CD4-positive, alpha-beta memory T cell (primary cell): ENCODE measurements around the gene SIK3. TPM values are rescaled to one million over a fixed set of nuclear protein-coding genes. Genes with fewer than 3 reads are reported as not detected.

Source experiments
- CTCF ChIA-PET: fragments of 350-600 bp; sonication (Branson Sonifier 250); formaldehyde crosslinking; loops from one replicate; lab custom pipeline; 2021; ENCODE audit warnings: inconsistent platforms; ENCODE audit not compliant: partially characterized antibody; lab: Charles Lee
- POLR2A ChIA-PET: fragments of 350-600 bp; sonication (Branson Sonifier 250); formaldehyde crosslinking; loops from one replicate; lab custom pipeline; 2021; ENCODE audit not compliant: partially characterized antibody; lab: Charles Lee
- DNase-seq, 5 donors: peaks; one replicate each; pipeline versions ENCODE4 v3.0.0 to v3.0.0-alpha.2; 2020 to 2022; ENCODE audit warnings: mixed read lengths in 1 of 5
- H3K27ac ChIP-seq: one replicate; pipeline ENCODE4 v1.7.0; 2013; ENCODE audit warnings: low read depth, low read length
- H3K27me3 ChIP-seq: 2 replicates; pipeline ENCODE4 v1.7.0; 2013; ENCODE audit warnings: mild to moderate bottlenecking, low read length, moderate library complexity; ENCODE audit not compliant: insufficient read depth
- H3K36me3 ChIP-seq: 2 replicates; pipeline ENCODE4 v1.7.0; 2013; ENCODE audit warnings: mild to moderate bottlenecking, low read length, moderate library complexity; ENCODE audit not compliant: insufficient read depth
- H3K4me1 ChIP-seq: 2 replicates; pipeline ENCODE4 v1.7.0; 2013; ENCODE audit warnings: mild to moderate bottlenecking, low read length, moderate library complexity; ENCODE audit not compliant: insufficient read depth
- H3K4me3 ChIP-seq, 2 donors: one replicate each; pipeline ENCODE4 v1.7.0; 2013; ENCODE audit warnings: low read length in 2 of 2, mild to moderate bottlenecking in 1 of 2
- H3K9me3 ChIP-seq, 2 donors: one replicate each; pipeline ENCODE4 v1.7.0; 2013; ENCODE audit warnings: low read length in 2 of 2, control low read depth in 1 of 2; ENCODE audit not compliant: control insufficient read depth in 1 of 2
- H3K27ac Mint-ChIP-seq, 7 donors: one replicate each; pipeline ENCODE4 v1.8.0; 2020 to 2021; ENCODE audit warnings: mixed read lengths in 7 of 7, mild to moderate bottlenecking in 6 of 7, inconsistent platforms in 3 of 7, moderate library complexity in 3 of 7
- H3K27me3 Mint-ChIP-seq, 2 donors: one replicate each; pipeline ENCODE4 v1.8.0; 2020 to 2021; ENCODE audit warnings: mixed read lengths in 2 of 2
- H3K36me3 Mint-ChIP-seq, 2 donors: one replicate each; pipeline ENCODE4 v1.8.0; 2020 to 2021; ENCODE audit warnings: mixed read lengths in 2 of 2, inconsistent platforms in 1 of 2, mild to moderate bottlenecking in 1 of 2
- H3K4me1 Mint-ChIP-seq, 4 donors: one replicate each; pipeline ENCODE4 v1.8.0; 2020 to 2021; ENCODE audit warnings: mixed read lengths in 4 of 4, mild to moderate bottlenecking in 1 of 4
- H3K4me3 Mint-ChIP-seq, 8 donors: one replicate each; pipeline ENCODE4 v1.8.0; 2020 to 2021; ENCODE audit warnings: mixed read lengths in 8 of 8, mild to moderate bottlenecking in 7 of 8, moderate library complexity in 6 of 8, inconsistent platforms in 3 of 8
- H3K9me3 Mint-ChIP-seq, 8 donors: one replicate each; pipeline ENCODE4 v1.8.0; 2020 to 2021; ENCODE audit warnings: mixed read lengths in 8 of 8, mild to moderate bottlenecking in 5 of 8, inconsistent platforms in 3 of 8, moderate library complexity in 1 of 8
- intact Hi-C: fragments of 100-400 bp; cut with micrococcal nuclease; formaldehyde crosslinking; loops from one replicate; pipeline ENCODE4 v1.15.1; 2023
- polyA plus RNA-seq, 2 donors: library from polyadenylated mRNA; unstranded; fragments of 300-500 nt; fragmentation: Illumina TruSeq; gene quantifications; one replicate each; pipeline ENCODE4 v1.2.3, GENCODE V29; 2021
- total RNA-seq, 2 experiments: library from RNA; stranded (reverse); gene quantifications; one replicate each; pipeline ENCODE4 v1.2.3, GENCODE V29; 2021

SIK3 gene
- total and polyA plus RNA-seq, 4 experiments from 2014 or later: 9.7 to 97.5 (median 62.5) TPM

GRCh38 chr11:116929414-116930090, 168.7 kb downstream of the SIK3 start:
- CTCF ChIA-PET: interaction anchor here (0.9 to 4.5 kb wide), 23 partner anchors 7 to 224 kb away, joined by 3 to 38 read pairs (median 3); partner anchors contain the start of genes APOA5 and SIK3

GRCh38 chr11:116928845-116929244, 169.4 kb downstream of the SIK3 start:
- Histone ChIP-seq H3K4me3 (no peak overlapping the region), H3K36me3 (no peaks in the 10 kb centered on the region), H3K27me3 (no peaks in the 10 kb centered on the region), H3K27ac (peak overlapping the region; percentile 87), H3K9me3 (no peaks in the 10 kb centered on the region), H3K4me1 (peaks cover 100% of the 10 kb centered on the region)
- peak overlapping the region; percentile 92 to 99 (median 97) for H3K27ac Mint-ChIP-seq
- H3K27me3 Mint-ChIP-seq: no peaks in the 10 kb centered on the region
- intact Hi-C loops: loop anchor here (2.0 to 5.0 kb wide), 3 partner anchors 16 to 303 kb away; partner anchors contain the start of genes PCSK7 and RNF214
- peaks cover 0 to 2% (median 0%) of the 10 kb centered on the region in 8 donors for H3K9me3 Mint-ChIP-seq
- DNase-seq: peak in 1 of 5 donors; percentile 35
- peaks cover 4 to 19% of the 10 kb centered on the region in 2 donors for H3K36me3 Mint-ChIP-seq
- peak overlapping the region in 7 of 8 donors; percentile 23 to 88 (median 70) for H3K4me3 Mint-ChIP-seq
- ChIA-PET POLR2A (interaction anchor here (0.8 to 7.6 kb wide), 9 partner anchors 11 to 169 kb away, joined by 3 to 92 read pairs (median 8); partner anchors contain the start of gene SIK3), CTCF (interaction anchor here (0.9 to 4.5 kb wide), 15 partner anchors 8 to 225 kb away, joined by 3 to 38 read pairs (median 3); partner anchors contain the start of gene SIK3)
- H3K4me1 Mint-ChIP-seq: peaks cover 76 to 95% (median 84%) of the 10 kb centered on the region in 4 donors

More at GRCh38 chr11:116929414-116930090, 168.7 kb downstream of the SIK3 start:
- Histone ChIP-seq H3K27me3 (no peaks in the 10 kb centered on the region), H3K27ac (peak overlapping the region; percentile 87), H3K4me3 (peak overlapping the region; percentile 37 to 42), H3K9me3 (no peaks in the 10 kb centered on the region), H3K36me3 (no peaks in the 10 kb centered on the region), H3K4me1 (peaks cover 97% of the 10 kb centered on the region)
- no peak for DNase-seq
- H3K4me1 Mint-ChIP-seq: peaks cover 76 to 92% (median 84%) of the 10 kb centered on the region in 4 donors
- peak overlapping the region; percentile 80 to 88 (median 86) for H3K4me3 Mint-ChIP-seq
- intact Hi-C loops: loop anchor here (2.0 to 5.0 kb wide), 4 partner anchors 17 to 303 kb away; partner anchors contain the start of genes PCSK7 and RNF214
- peak overlapping the region; percentile 96 to 99 (median 98) for H3K27ac Mint-ChIP-seq
- POLR2A ChIA-PET: interaction anchor here (0.6 to 7.6 kb wide), 21 partner anchors 10 to 215 kb away, joined by 3 to 92 read pairs (median 5); partner anchors contain the start of genes PAFAH1B2 and SIK3
- H3K9me3 Mint-ChIP-seq: peaks cover 0 to 3% (median 0%) of the 10 kb centered on the region in 8 donors
- H3K27me3 Mint-ChIP-seq: no peaks in the 10 kb centered on the region
- peaks cover 4 to 19% of the 10 kb centered on the region in 2 donors for H3K36me3 Mint-ChIP-seq

GRCh38 chr11:116928102-116928777, 170.0 kb downstream of the SIK3 start:
- Mint-ChIP-seq H3K27ac (peak overlapping the region; percentile 92 to 99 (median 97)), H3K9me3 (no peaks in the 10 kb centered on the region), H3K4me3 (peak overlapping the region in 7 of 8 donors; percentile 23 to 88 (median 75)), H3K4me1 (peaks cover 71 to 95% (median 81%) of the 10 kb centered on the region in 4 donors), H3K27me3 (no peaks in the 10 kb centered on the region), H3K36me3 (peaks cover 7 to 20% of the 10 kb centered on the region in 2 donors)
- POLR2A ChIA-PET: interaction anchor here (0.6 to 7.6 kb wide), 6 partner anchors 16 to 170 kb away, joined by 3 to 92 read pairs (median 6); partner anchors contain the start of gene SIK3
- no peaks in the 10 kb centered on the region for H3K36me3 ChIP-seq
- peak overlapping the region; percentile 87 for H3K27ac ChIP-seq
- H3K4me3 ChIP-seq: peak overlapping the region in 1 of 2 donors; percentile 24
- DNase-seq: peak; percentile 46 to 64 (median 57)
- no peaks in the 10 kb centered on the region for H3K9me3 ChIP-seq
- H3K4me1 ChIP-seq: peaks cover 100% of the 10 kb centered on the region
- H3K27me3 ChIP-seq: no peaks in the 10 kb centered on the region
- intact Hi-C loops: loop anchor here (2.0 to 5.0 kb wide), 3 partner anchors 15 to 304 kb away; partner anchors contain the start of genes PCSK7 and RNF214
- CTCF ChIA-PET: interaction anchor here (1.1 to 4.5 kb wide), 9 partner anchors 9 to 178 kb away, joined by 3 to 38 read pairs (median 4); partner anchors contain the start of gene SIK3

- no peaks in the 10 kb centered on the region for H3K9me3 ChIP-seq
- H3K36me3 ChIP-seq: no peaks in the 10 kb centered on the region
- peak; percentile 45 to 78 (median 57) for DNase-seq
- ChIA-PET CTCF (interaction anchor here (1.0 to 4.5 kb wide), 14 partner anchors 10 to 179 kb away, joined by 3 to 38 read pairs (median 6); partner anchors contain the start of gene SIK3), POLR2A (interaction anchor here (0.6 to 7.6 kb wide), 4 partner anchors 59 to 171 kb away, joined by 3 to 92 read pairs (median 5); partner anchors contain the start of gene SIK3)
- peak overlapping the region; percentile 87 for H3K27ac ChIP-seq
- peaks cover 64 to 91% (median 76%) of the 10 kb centered on the region in 4 donors for H3K4me1 Mint-ChIP-seq
- no peaks in the 10 kb centered on the region for H3K27me3 ChIP-seq
- peaks cover 9 to 22% of the 10 kb centered on the region in 2 donors for H3K36me3 Mint-ChIP-seq
- H3K4me3 Mint-ChIP-seq: peak overlapping the region; percentile 47 to 88 (median 74)
- H3K9me3 Mint-ChIP-seq: no peaks in the 10 kb centered on the region
- H3K4me1 ChIP-seq: peaks cover 93% of the 10 kb centered on the region
- intact Hi-C loops: loop anchor here (1.0 to 5.0 kb wide), 4 partner anchors 15 to 305 kb away; partner anchors contain the start of genes PCSK7 and RNF214
- no peaks in the 10 kb centered on the region for H3K27me3 Mint-ChIP-seq
- peak overlapping the region; percentile 92 to 99 (median 97) for H3K27ac Mint-ChIP-seq
- H3K4me3 ChIP-seq: peak overlapping the region in 1 of 2 donors; percentile 24
These were observed 170.9 kb downstream of the SIK3 start for GRCh38 chr11:116927163-116927974.

- CTCF ChIA-PET: interaction anchor here (0.9 to 3.1 kb wide), 11 partner anchors 21 to 181 kb away, joined by 3 to 18 read pairs (median 5); partner anchors contain the start of genes APOA5 and SIK3
- Mint-ChIP-seq H3K4me1 (peaks cover 50 to 80% (median 61%) of the 10 kb centered on the region in 4 donors), H3K36me3 (peaks cover 22 to 28% of the 10 kb centered on the region in 2 donors), H3K4me3 (peak overlapping the region; percentile 57 to 96 (median 79)), H3K27ac (peak overlapping the region; percentile 96 to 100 (median 98)), H3K9me3 (no peaks in the 10 kb centered on the region), H3K27me3 (no peaks in the 10 kb centered on the region)
- intact Hi-C loops: loop anchor here (5.0 kb wide), 2 partner anchors 97 to 307 kb away; partner anchors contain the start of genes PCSK7 and RNF214
- POLR2A ChIA-PET: interaction anchor here (0.8 to 7.6 kb wide), 6 partner anchors 8 to 173 kb away, joined by 3 to 92 read pairs (median 6); partner anchors contain the start of gene SIK3
- peak overlapping the region in 1 of 2 donors; percentile 4 for H3K4me3 ChIP-seq
- H3K27ac ChIP-seq: peak overlapping the region; percentile 87
- H3K27me3 ChIP-seq: no peaks in the 10 kb centered on the region
- peaks cover 70% of the 10 kb centered on the region for H3K4me1 ChIP-seq
- peak; percentile 27 to 56 (median 37) for DNase-seq
- no peaks in the 10 kb centered on the region for H3K9me3 ChIP-seq
- no peaks in the 10 kb centered on the region for H3K36me3 ChIP-seq
These were observed 173.2 kb downstream of the SIK3 start for GRCh38 chr11:116925050-116925449.
